ENCODE results near the gene KLHL3. TPM values are rescaled to one million over a fixed set of nuclear protein-coding genes. Genes with fewer than 3 reads are reported as not detected.
A peak's percentile ranks its signal among the peaks of the same experiment; 100 is the strongest.

KLHL3 gene
- total RNA-seq, 2 donors from 2014 or later: 3.3 to 5.7 TPM

- Histone ChIP-seq H3K36me3 (replicated peaks in 1 of 2; ENCODE audit: insufficient read depth in 1 of 2, low read depth in 2 of 2) (no peaks in the 10 kb centered on the region), H3K4me3 (no peak overlapping the region), H3K27ac (no peak overlapping the region), H3K9me3 (no peaks in the 10 kb centered on the region), H3K4me1 (peaks cover 16% of the 10 kb centered on the region), H3K27me3 (no peaks in the 10 kb centered on the region)
- ATAC-seq (no peak), DNase-seq (no peak)
- intact Hi-C loops (cut with DNase I): no loop called here
- TF ChIP-seq CTCF (IDR thresholded peaks at IDR 0.05) (no peak), POLR2A (IDR thresholded peaks at IDR 0.05) (no peak)
- 63 to 71% methylated on average over 3 of the region's 3 CpGs for WGBS, 2 donors
These were observed 104.9 kb downstream of the KLHL3 start for GRCh38 chr5:137630972-137631370.

- no peak for ATAC-seq
- WGBS, 2 donors: 74 to 87% methylated on average over 9 to 10 of the region's 10 CpGs
- no peak overlapping the region for H3K27ac ChIP-seq
- no peak for TF ChIP-seq POLR2A (IDR thresholded peaks at IDR 0.05)
- no peak for TF ChIP-seq CTCF (IDR thresholded peaks at IDR 0.05)
- H3K4me3 ChIP-seq: no peak overlapping the region
- DNase-seq: no peak
- H3K36me3 ChIP-seq (replicated peaks in 1 of 2; ENCODE audit: insufficient read depth in 1 of 2, low read depth in 2 of 2): no peaks in the 10 kb centered on the region
- intact Hi-C loops (cut with DNase I): no loop called here
- peaks cover 16% of the 10 kb centered on the region for H3K4me1 ChIP-seq
- H3K9me3 ChIP-seq: no peaks in the 10 kb centered on the region
- H3K27me3 ChIP-seq: no peaks in the 10 kb centered on the region
These were observed 105.5 kb downstream of the KLHL3 start for GRCh38 chr5:137630216-137630971.

GRCh38 chr5:137629646-137630045 is 106.2 kb downstream of the KLHL3 start:
- no peaks in the 10 kb centered on the region for H3K9me3 ChIP-seq
- no peak overlapping the region for H3K4me3 ChIP-seq
- no peaks in the 10 kb centered on the region for H3K27me3 ChIP-seq
- intact Hi-C loops (cut with DNase I): no loop called here
- DNase-seq (peak in 2 of 4 donors; percentile 18 to 34), ATAC-seq (peak; percentile 70)
- H3K27ac ChIP-seq: no peak overlapping the region
- TF ChIP-seq POLR2A (IDR thresholded peaks at IDR 0.05) (no peak), CTCF (IDR thresholded peaks at IDR 0.05) (peak; percentile 50 to 97 (median 94))
- peaks cover 16% of the 10 kb centered on the region for H3K4me1 ChIP-seq
- WGBS, 2 donors: 21 to 23% methylated on average over 4 of the region's 4 CpGs
- H3K36me3 ChIP-seq (replicated peaks in 1 of 2; ENCODE audit: insufficient read depth in 1 of 2, low read depth in 2 of 2): no peaks in the 10 kb centered on the region

- DNase-seq (no peak), ATAC-seq (no peak)
- H3K9me3 ChIP-seq: no peaks in the 10 kb centered on the region
- WGBS, 2 donors: 76 to 84% methylated on average over 2 to 3 of the region's 3 CpGs
- H3K27me3 ChIP-seq: no peaks in the 10 kb centered on the region
- peak overlapping the region in 3 of 4 donors; percentile 6 to 45 (median 26) for H3K27ac ChIP-seq
- TF ChIP-seq CTCF (IDR thresholded peaks at IDR 0.05): no peak
- TF ChIP-seq POLR2A (IDR thresholded peaks at IDR 0.05): no peak
- intact Hi-C loops (cut with DNase I): no loop called here
- no peaks in the 10 kb centered on the region for H3K36me3 ChIP-seq (replicated peaks in 1 of 2; ENCODE audit: insufficient read depth in 1 of 2, low read depth in 2 of 2)
- H3K4me1 ChIP-seq: peaks cover 22% of the 10 kb centered on the region
- H3K4me3 ChIP-seq: no peak overlapping the region
These were observed 108.2 kb downstream of the KLHL3 start for GRCh38 chr5:137627706-137628105.

GRCh38 chr5:137627293-137627692 is 108.6 kb downstream of the KLHL3 start:
- Histone ChIP-seq H3K36me3 (replicated peaks in 1 of 2; ENCODE audit: insufficient read depth in 1 of 2, low read depth in 2 of 2) (no peaks in the 10 kb centered on the region), H3K9me3 (no peaks in the 10 kb centered on the region), H3K27ac (peak overlapping the region in 3 of 4 donors; percentile 6 to 45 (median 26)), H3K4me3 (no peak overlapping the region), H3K4me1 (peaks cover 25% of the 10 kb centered on the region), H3K27me3 (no peaks in the 10 kb centered on the region)
- peak; percentile 18 to 66 (median 60) for DNase-seq
- intact Hi-C loops (cut with DNase I): no loop called here
- peak; percentile 37 for ATAC-seq
- no peak for TF ChIP-seq CTCF (IDR thresholded peaks at IDR 0.05)
- TF ChIP-seq POLR2A (IDR thresholded peaks at IDR 0.05): no peak
- 2 to 6% methylated on average over 3 of the region's 3 CpGs for WGBS, 2 donors

Data from body of pancreas (tissue), 4 donors.